GM21390 (cell line): ENCODE data around the gene FKBP4.

Experiments
- ATAC-seq: cut with Tn5 transposase; IDR thresholded peaks from one replicate; pipeline ENCODE4 v1.9.1; 2021; ENCODE audit not compliant: unreplicated experiment

Gene FKBP4

GRCh38 chr12:2844786-2845185, 50.0 kb downstream of the FKBP4 start:
- ATAC-seq, result no peak

GRCh38 chr12:2845280-2845679, 50.5 kb downstream of the FKBP4 start:
- no peak for ATAC-seq

- no peak for ATAC-seq
Measured at GRCh38 chr12:2851931-2852330, 57.2 kb downstream of the FKBP4 start.

- ATAC-seq, result no peak
Measured at GRCh38 chr12:2853626-2854025, 58.9 kb downstream of the FKBP4 start.
